Stimulated activated naive B cell treated with anti-CD40 and anti-IgM and Interleukin-4, amounts not matched to agents 10 μg/mL and 1 μg/mL and 100 μg/mL, for 72 hours (primary cell): ENCODE results near the gene NDUFA13.

Source experiments
- ATAC-seq, 2 donors: fragments of 150-1000 bp; cut with Tn5 transposase; replicated peaks; 2 replicates each; pipeline ENCODE4 v1.10.0; 2021; ENCODE audit warnings: moderate library complexity in 1 of 2
- DNase-seq: peaks from one replicate; pipeline ENCODE4 v3.0.0; 2021
- H3K27ac Mint-ChIP-seq: one replicate; pipeline ENCODE4 v1.8.0; 2022; ENCODE audit warnings: mild to moderate bottlenecking, mixed read lengths
- H3K27me3 Mint-ChIP-seq, 2 donors: one replicate each; pipeline ENCODE4 v1.8.0; 2022; ENCODE audit warnings: mixed read lengths in 2 of 2
- H3K36me3 Mint-ChIP-seq, 2 donors: one replicate each; pipeline ENCODE4 v1.8.0; 2022; ENCODE audit warnings: mixed read lengths in 2 of 2, mild to moderate bottlenecking in 1 of 2
- H3K4me1 Mint-ChIP-seq, 2 donors: one replicate each; pipeline ENCODE4 v1.8.0; 2022; ENCODE audit warnings: mixed read lengths in 2 of 2, mild to moderate bottlenecking in 1 of 2
- H3K4me3 Mint-ChIP-seq, 2 donors: one replicate each; pipeline ENCODE4 v1.8.0; 2022; ENCODE audit warnings: mild to moderate bottlenecking in 2 of 2, mixed read lengths in 2 of 2, moderate library complexity in 1 of 2
- H3K9me3 Mint-ChIP-seq, 2 donors: one replicate each; pipeline ENCODE4 v1.8.0; 2022; ENCODE audit warnings: mixed read lengths in 2 of 2, mild to moderate bottlenecking in 1 of 2

Gene NDUFA13

DNA sequence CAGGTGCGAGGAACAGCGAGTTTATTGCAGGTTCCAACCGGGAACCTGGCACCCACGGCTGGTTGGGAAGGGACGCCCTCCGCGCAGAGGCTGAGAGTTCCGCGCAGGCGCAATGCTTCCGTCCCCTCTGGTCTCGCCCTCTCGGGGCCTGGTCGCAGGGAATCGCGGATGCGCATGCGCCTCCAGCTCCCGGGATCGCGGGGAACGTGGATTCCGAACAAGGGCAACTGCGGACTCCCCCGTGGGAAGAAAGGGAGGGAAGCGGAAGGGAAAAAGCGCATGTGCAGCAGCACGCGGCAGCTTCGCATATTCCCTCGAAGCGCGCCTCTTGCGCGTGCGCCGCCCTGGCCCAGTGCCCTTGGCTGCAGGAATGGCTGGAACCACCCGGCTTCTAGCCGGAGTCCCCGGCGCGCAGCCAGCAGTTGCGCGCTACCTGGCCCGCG is 1.8 kb upstream of the NDUFA13 start:
- Mint-ChIP-seq H3K36me3 (peaks cover 11 to 13% of the 10 kb centered on the region in 2 donors), H3K27me3 (no peaks in the 10 kb centered on the region), H3K4me1 (peaks cover 6 to 24% of the 10 kb centered on the region in 2 donors), H3K4me3 (peak overlapping the region; percentile 71 to 72), H3K9me3 (no peaks in the 10 kb centered on the region), H3K27ac (peak overlapping the region; percentile 83)
- DNase-seq (no peak), ATAC-seq (no peak)

DNA sequence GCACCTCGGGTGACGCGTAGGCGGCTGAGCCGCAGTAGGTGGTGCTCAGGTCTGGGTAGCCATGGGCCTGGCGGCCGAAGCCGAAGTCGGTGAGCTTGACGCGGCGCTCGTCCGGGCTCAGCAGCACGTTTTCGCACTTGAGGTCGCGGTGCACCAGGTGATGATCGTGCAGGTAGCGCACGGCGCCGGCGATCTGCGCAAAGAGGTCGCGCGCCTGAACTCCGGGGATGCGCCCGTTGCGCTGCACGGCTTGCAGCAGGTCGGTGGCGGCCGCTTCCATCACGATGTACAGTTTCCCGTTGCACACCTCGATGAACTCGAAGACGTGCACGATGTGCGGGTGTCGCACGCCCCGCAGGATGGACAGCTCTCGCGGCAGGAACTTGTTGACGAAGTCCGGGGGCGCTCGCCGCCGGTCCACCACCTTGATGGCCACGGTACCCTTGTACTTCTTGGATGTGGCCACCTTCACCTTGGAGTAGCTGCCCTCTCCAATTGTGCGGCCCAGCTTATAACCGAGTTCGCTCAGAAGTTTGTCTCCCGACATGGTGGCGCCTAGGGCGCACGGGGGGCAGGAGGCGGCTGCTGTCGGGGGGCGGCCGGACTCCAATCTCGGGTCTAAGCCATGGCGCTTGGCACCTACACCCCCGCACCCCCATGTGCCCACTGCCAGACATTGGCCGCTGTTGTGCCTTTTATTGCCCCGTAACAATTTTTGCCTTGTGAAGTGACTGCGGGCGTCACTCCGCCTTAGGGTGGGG is 964 bp upstream of the NDUFA13 start, which contains the start of gene TSSK6:
TSSK6 (minus strand) TSS at position 668 of the 761 bp plus-strand sequence; CDS start at position 547, 121 bp downstream.
- DNase-seq (no peak), ATAC-seq (no peak)
- H3K27me3 Mint-ChIP-seq, result no peaks in the 10 kb centered on the region
- H3K4me3 Mint-ChIP-seq, result peak within 1 kb of the TSS; percentile 89 to 97
- H3K4me1 Mint-ChIP-seq, result peaks cover 10 to 31% of the 10 kb centered on the region in 2 donors
- H3K27ac Mint-ChIP-seq, result peak within 1 kb of the TSS; percentile 95
- H3K9me3 Mint-ChIP-seq, result no peaks in the 10 kb centered on the region
- peaks cover 18 to 21% of the 10 kb centered on the region in 2 donors for H3K36me3 Mint-ChIP-seq

DNA sequence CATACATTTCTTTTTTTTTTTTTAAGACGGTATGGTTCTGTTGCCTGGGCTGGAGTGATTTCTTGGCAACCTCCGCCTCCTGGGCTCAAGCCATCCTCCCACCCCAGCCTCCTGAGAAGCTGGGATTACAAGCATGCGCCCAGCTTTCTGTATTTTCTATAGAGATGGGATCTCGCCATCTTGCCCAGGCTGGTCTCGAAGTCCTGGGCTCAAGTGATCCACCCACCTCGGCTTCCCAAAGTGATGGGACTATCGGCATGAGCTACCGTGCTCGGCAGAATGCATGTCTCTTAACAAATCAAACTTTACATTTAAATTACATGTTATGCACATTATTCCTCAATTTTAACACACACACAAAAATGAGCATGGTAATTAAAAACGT is 1.2 kb downstream of the NDUFA13 start:
- H3K4me3 Mint-ChIP-seq, result peak overlapping the region; percentile 52 to 89
- H3K9me3 Mint-ChIP-seq, result no peaks in the 10 kb centered on the region
- DNase-seq (no peak), ATAC-seq (no peak)
- peaks cover 12 to 41% of the 10 kb centered on the region in 2 donors for H3K4me1 Mint-ChIP-seq
- H3K36me3 Mint-ChIP-seq, result peaks cover 22 to 30% of the 10 kb centered on the region in 2 donors
- no peaks in the 10 kb centered on the region for H3K27me3 Mint-ChIP-seq
- no peak overlapping the region for H3K27ac Mint-ChIP-seq

DNA sequence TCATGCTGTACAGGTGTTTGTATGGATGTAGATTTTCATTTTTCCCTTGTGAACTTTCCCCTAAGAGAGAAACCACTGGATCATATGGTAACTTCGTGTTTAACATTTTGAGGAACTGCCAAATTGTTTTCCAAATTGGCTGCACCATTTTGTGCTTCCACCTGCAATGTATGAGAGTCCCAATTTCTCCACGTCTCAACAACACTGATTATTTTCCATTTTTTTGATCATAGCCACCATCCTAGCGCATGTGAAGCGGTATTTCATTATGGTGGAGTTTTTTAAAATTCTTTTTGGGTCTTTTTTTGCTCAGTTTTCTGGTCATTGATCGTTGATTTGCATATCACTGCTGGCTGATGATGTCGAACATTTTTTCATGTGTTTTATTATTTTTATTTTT is 5.0 kb downstream of the NDUFA13 start:
- Mint-ChIP-seq H3K4me3 (no peak overlapping the region), H3K9me3 (no peaks in the 10 kb centered on the region), H3K36me3 (peaks cover 15 to 34% of the 10 kb centered on the region in 2 donors), H3K27ac (no peak overlapping the region), H3K27me3 (no peaks in the 10 kb centered on the region), H3K4me1 (peaks cover 13 to 45% of the 10 kb centered on the region in 2 donors)
- DNase-seq (no peak), ATAC-seq (no peak)

DNA sequence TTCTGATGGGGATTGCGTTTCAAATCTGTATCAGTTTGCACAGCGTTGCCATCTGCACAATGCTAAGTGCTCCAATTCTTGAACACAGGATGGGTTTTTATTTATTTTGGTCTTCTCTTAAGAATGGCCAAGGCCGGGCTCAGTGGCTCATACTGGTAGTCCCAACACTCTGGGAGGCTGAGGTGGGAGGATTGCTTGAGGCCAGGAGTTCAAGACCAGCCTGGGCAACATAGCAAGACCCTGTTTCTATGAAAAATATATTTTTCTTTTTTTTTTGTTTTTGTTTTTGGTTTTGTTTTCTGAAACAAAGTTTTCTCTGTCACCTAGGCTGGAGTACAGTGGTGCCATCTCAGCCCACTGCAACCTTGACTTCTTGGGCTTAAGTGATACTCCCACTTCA is 7.2 kb downstream of the NDUFA13 start:
- Mint-ChIP-seq H3K4me3 (no peak overlapping the region), H3K27ac (no peak overlapping the region), H3K9me3 (no peaks in the 10 kb centered on the region), H3K27me3 (no peaks in the 10 kb centered on the region), H3K36me3 (peaks cover 20 to 51% of the 10 kb centered on the region in 2 donors), H3K4me1 (peaks cover 15 to 45% of the 10 kb centered on the region in 2 donors)
- no peak for ATAC-seq
- no peak for DNase-seq

- H3K4me3 Mint-ChIP-seq, result no peak overlapping the region
- no peak overlapping the region for H3K27ac Mint-ChIP-seq
- peaks cover 22 to 54% of the 10 kb centered on the region in 2 donors for H3K36me3 Mint-ChIP-seq
- no peaks in the 10 kb centered on the region for H3K27me3 Mint-ChIP-seq
- H3K9me3 Mint-ChIP-seq, result no peaks in the 10 kb centered on the region
- ATAC-seq, result no peak
- H3K4me1 Mint-ChIP-seq, result peaks cover 14 to 42% of the 10 kb centered on the region in 2 donors
- DNase-seq, result no peak
Observed at GRCh38 chr19:19524053-19524452, 8.0 kb downstream of the NDUFA13 start.

- Mint-ChIP-seq H3K4me3 (no peak overlapping the region), H3K9me3 (no peaks in the 10 kb centered on the region), H3K27ac (no peak overlapping the region), H3K27me3 (no peaks in the 10 kb centered on the region), H3K36me3 (peaks cover 16 to 41% of the 10 kb centered on the region in 2 donors), H3K4me1 (peaks cover 4 to 26% of the 10 kb centered on the region in 2 donors)
- DNase-seq, result no peak
- no peak for ATAC-seq
Observed at GRCh38 chr19:19525611-19526380, 9.8 kb downstream of the NDUFA13 start.

DNA sequence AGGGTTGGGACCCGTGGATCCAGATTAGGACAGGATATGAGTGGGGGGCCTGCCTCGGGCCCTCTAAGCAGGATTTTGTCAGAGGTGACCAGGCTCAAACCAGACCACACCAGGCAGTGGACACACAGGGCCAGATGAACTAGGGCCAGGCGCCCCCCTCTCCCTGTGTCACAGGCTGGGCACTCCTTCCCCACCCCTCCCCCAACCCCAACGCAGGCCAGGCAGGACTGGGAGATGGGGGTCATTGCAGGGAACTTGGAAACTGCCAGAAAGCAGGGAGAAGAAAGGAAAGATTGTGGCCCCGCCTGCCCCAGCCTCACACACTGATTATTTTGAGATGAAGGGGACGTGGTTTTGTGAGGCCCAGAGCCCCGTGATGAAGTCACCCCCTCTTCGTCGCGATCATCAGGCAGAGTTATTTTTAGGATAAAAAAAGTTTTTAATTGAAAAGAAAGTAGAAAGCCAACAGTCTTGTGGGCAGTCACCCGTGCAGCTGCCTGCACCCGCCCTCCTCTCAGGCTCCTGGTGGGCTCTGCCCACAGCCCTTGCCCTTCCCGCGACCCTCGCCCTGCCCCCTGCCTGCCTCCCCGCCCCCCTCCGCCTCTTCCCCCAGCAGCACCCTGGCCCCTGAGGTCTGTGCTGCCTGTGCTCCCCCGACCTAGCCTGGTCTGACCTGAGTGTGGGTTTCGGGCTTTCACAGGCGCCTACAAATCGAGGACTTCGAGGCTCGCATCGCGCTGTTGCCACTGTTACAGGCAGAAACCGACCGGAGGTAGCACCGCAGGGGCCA is 10.8 kb downstream of the NDUFA13 start:
- no peaks in the 10 kb centered on the region for H3K27me3 Mint-ChIP-seq
- no peak for ATAC-seq
- H3K27ac Mint-ChIP-seq, result peak overlapping the region; percentile 67

GRCh38 chr19:19527371-19527656 is 11.3 kb downstream of the NDUFA13 start:
- DNase-seq (no peak), ATAC-seq (no peak)
- peaks cover 19 to 46% of the 10 kb centered on the region in 2 donors for H3K36me3 Mint-ChIP-seq
- H3K9me3 Mint-ChIP-seq, result no peaks in the 10 kb centered on the region
- H3K4me1 Mint-ChIP-seq, result peaks cover 7 to 29% of the 10 kb centered on the region in 2 donors
- no peak overlapping the region for H3K4me3 Mint-ChIP-seq
- no peaks in the 10 kb centered on the region for H3K27me3 Mint-ChIP-seq
- H3K27ac Mint-ChIP-seq, result no peak overlapping the region

More for the DNA sequence above, 10.8 kb downstream of the NDUFA13 start:
- H3K4me3 Mint-ChIP-seq, result no peak overlapping the region
- H3K4me1 Mint-ChIP-seq, result peaks cover 4 to 24% of the 10 kb centered on the region in 2 donors
- no peak for DNase-seq
- H3K9me3 Mint-ChIP-seq, result no peaks in the 10 kb centered on the region
- peaks cover 16 to 41% of the 10 kb centered on the region in 2 donors for H3K36me3 Mint-ChIP-seq

GRCh38 chr19:19527674-19528625 is 11.9 kb downstream of the NDUFA13 start:
- H3K36me3 Mint-ChIP-seq, result peaks cover 20 to 42% of the 10 kb centered on the region in 2 donors
- ATAC-seq, result no peak
- no peak for DNase-seq

GRCh38 chr19:19528721-19529490 is 12.9 kb downstream of the NDUFA13 start, which contains the start of gene YJEFN3:
Gene YJEFN3 (plus strand): TSS chr19:19528911. CDS start chr19:19528933, 22 bp downstream.
- no peak for ATAC-seq
- Mint-ChIP-seq H3K4me1 (peaks cover 7 to 29% of the 10 kb centered on the region in 2 donors), H3K27ac (peak within 1 kb of the TSS; percentile 49), H3K9me3 (no peaks in the 10 kb centered on the region), H3K4me3 (no peak within 1 kb of the TSS), H3K27me3 (no peaks in the 10 kb centered on the region), H3K36me3 (peaks cover 22 to 41% of the 10 kb centered on the region in 2 donors)
- no peak for DNase-seq

More at GRCh38 chr19:19527674-19528625, 11.9 kb downstream of the NDUFA13 start:
- no peaks in the 10 kb centered on the region for H3K27me3 Mint-ChIP-seq
- no peak overlapping the region for H3K27ac Mint-ChIP-seq
- H3K9me3 Mint-ChIP-seq, result no peaks in the 10 kb centered on the region
- H3K4me3 Mint-ChIP-seq, result no peak overlapping the region
- peaks cover 7 to 31% of the 10 kb centered on the region in 2 donors for H3K4me1 Mint-ChIP-seq

GRCh38 chr19:19529783-19530422 is 13.9 kb downstream of the NDUFA13 start:
- H3K4me3 Mint-ChIP-seq, result no peak overlapping the region
- no peak overlapping the region for H3K27ac Mint-ChIP-seq
- no peaks in the 10 kb centered on the region for H3K27me3 Mint-ChIP-seq
- peaks cover 8 to 24% of the 10 kb centered on the region in 2 donors for H3K4me1 Mint-ChIP-seq
- H3K36me3 Mint-ChIP-seq, result peaks cover 27 to 42% of the 10 kb centered on the region in 2 donors
- H3K9me3 Mint-ChIP-seq, result no peaks in the 10 kb centered on the region
- no peak for ATAC-seq
- no peak for DNase-seq
